Lung microvascular endothelial cell (primary cell): ENCODE data around the gene WDR31. TPM values are rescaled to one million over a fixed set of nuclear protein-coding genes. Genes with fewer than 3 reads are reported as not detected.
A peak's percentile ranks its signal among the peaks of the same experiment; 100 is the strongest.

Source experiments
- DNase-seq, 2 donors: peaks; one replicate each; pipeline versions ENCODE4 v3.0.0 to v3.0.0-alpha.2; 2010; ENCODE audit warnings: low read depth in 2 of 2
- total RNA-seq: library from RNA; depleted of rRNA; stranded (reverse); fragments of >200 nt; gene quantifications from 2 replicates; pipeline ENCODE4 v1.2.1, GENCODE V29; 2014

The WDR31 gene
- total RNA-seq, 1 donor from 2014 or later = 0.20 TPM

GRCh38 chr9:113341712-113342410, 1.8 kb upstream of the WDR31 start:
- no peak for DNase-seq

GRCh38 chr9:113337714-113338113, 2.4 kb downstream of the WDR31 start:
- DNase-seq = no peak

GRCh38 chr9:113331780-113332179, 8.3 kb downstream of the WDR31 start:
- no peak for DNase-seq

GRCh38 chr9:113328045-113328782, 11.9 kb downstream of the WDR31 start:
- DNase-seq = no peak

- DNase-seq = no peak
These were observed 13.8 kb downstream of the WDR31 start for GRCh38 chr9:113326230-113326629.

- DNase-seq = no peak
These were observed 17.4 kb downstream of the WDR31 start for GRCh38 chr9:113322671-113323070.

- DNase-seq = no peak
These were observed 20.0 kb downstream of the WDR31 start for GRCh38 chr9:113320051-113320450.

- no peak for DNase-seq
These were observed 21.0 kb downstream of the WDR31 start for GRCh38 chr9:113319054-113319453.

GRCh38 chr9:113317777-113318176, 22.3 kb downstream of the WDR31 start:
- DNase-seq = no peak

GRCh38 chr9:113316030-113316429, 24.0 kb downstream of the WDR31 start:
- DNase-seq = no peak

GRCh38 chr9:113315231-113315630, 24.8 kb downstream of the WDR31 start:
- DNase-seq = no peak

- no peak for DNase-seq
These were observed 26.8 kb downstream of the WDR31 start for GRCh38 chr9:113313261-113313660.

- DNase-seq = no peak
These were observed 28.1 kb downstream of the WDR31 start for GRCh38 chr9:113311961-113312360.

GRCh38 chr9:113310538-113310937, 29.5 kb downstream of the WDR31 start:
- DNase-seq = peak; percentile 10 to 38

- DNase-seq = peak; percentile 61 to 73
These were observed 30.8 kb downstream of the WDR31 start for GRCh38 chr9:113309204-113309813.

GRCh38 chr9:113307396-113307975, 32.6 kb downstream of the WDR31 start:
- DNase-seq = no peak

- DNase-seq = no peak
These were observed 33.5 kb downstream of the WDR31 start for GRCh38 chr9:113306566-113306965.

- no peak for DNase-seq
These were observed 37.2 kb downstream of the WDR31 start, which contains the start of gene RNF183 for GRCh38 chr9:113302792-113303418. Gene RNF183, minus strand, starts transcription at chr9:113303376. Its CDS starts 5,192 bp downstream, at chr9:113298184.

- no peak for DNase-seq
These were observed 38.5 kb downstream of the WDR31 start for GRCh38 chr9:113301548-113301947.

- peak in 1 of 2 donors; percentile 68 for DNase-seq
These were observed 40.2 kb downstream of the WDR31 start for GRCh38 chr9:113299800-113300292.
